HG02763 (cell line): ENCODE results near the gene PTGER4.

Source experiments
- ATAC-seq: cut with Tn5 transposase; IDR thresholded peaks from one replicate; pipeline ENCODE4 v1.9.1; 2021; ENCODE audit warnings: mild to moderate bottlenecking, moderate library complexity; ENCODE audit not compliant: unreplicated experiment

Gene PTGER4

DNA sequence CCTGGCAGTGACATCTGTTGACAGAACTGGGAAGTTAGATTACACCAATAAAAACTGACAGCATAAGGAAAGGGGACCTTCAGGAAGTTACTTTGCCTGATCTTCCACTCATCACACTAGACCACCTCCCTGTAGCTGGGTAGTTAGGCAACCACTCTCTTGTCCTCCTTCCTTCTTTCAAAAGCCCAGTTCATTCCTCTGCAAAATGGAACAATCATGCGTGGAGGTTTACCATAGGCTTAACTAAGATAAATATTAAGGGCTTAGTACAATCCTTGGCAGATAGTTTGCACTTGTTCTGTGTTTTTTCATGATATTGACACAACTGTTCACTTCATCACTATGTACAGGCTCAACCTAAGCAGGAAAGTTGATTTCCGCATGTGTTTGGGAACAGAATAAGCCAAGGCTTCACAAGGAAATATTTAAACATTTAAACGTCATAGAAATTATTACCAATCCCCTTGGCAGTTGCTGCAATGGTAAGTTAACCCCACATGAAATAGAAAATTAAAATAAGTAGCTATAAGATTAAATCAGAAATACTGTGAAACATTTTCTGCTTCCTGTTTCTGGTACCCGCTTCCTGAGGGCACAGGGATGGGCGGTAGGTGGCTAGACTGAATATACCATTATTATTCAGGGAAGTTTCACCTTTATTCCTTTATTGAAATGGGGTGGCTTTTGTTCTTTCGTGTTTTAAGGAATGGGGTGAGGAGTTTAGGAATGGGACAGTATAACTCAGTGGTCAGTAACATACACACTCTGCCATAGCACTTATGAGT is 9.9 kb upstream of the PTGER4 start:
- ATAC-seq: no peak

DNA sequence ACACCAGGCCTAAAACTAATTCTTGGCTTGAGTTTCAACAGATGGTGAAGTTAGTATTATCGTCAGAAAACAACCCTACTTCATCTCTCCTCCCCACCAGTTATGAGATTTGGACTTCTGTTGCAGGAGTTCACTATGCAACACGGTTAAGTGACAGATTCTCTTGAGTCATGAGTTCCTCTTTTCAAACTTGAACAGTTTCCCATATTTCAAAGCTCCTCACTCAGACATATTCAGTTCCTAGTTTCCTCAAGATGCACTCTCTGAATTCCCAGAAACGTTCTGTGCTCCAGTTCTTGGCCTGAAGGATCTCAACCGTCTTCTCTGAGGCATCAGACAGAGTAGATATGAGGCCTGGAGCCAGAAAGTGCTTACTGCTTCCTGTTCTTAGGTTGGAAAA is 7.3 kb upstream of the PTGER4 start:
- ATAC-seq: no peak

DNA sequence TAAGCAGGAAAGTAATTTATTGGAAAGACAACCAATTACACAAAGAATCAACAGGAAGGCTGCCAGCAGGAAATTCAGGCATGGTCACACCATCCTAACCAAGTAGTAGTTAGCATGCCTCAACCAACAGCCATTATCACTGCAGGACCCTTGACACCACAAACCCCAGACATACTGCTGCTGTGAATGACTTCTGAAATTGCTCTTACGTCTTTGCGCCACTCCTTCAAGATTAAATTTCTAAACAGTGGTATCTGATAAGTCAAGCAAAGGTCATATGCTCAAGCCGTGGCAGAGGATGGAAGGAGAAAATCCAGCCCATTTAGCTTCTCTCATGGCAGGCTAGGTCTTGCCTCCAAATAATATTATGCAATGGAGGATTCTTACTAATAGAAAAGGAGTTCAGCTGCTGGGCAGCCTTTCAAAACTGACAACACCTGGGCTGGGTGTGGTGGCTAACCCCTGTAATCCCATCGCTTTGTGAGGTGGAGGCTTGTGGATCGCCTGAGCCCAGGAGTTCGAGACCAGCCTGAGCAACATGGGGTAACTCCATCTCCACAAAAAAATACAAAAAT is 5.0 kb upstream of the PTGER4 start:
- ATAC-seq: no peak

DNA sequence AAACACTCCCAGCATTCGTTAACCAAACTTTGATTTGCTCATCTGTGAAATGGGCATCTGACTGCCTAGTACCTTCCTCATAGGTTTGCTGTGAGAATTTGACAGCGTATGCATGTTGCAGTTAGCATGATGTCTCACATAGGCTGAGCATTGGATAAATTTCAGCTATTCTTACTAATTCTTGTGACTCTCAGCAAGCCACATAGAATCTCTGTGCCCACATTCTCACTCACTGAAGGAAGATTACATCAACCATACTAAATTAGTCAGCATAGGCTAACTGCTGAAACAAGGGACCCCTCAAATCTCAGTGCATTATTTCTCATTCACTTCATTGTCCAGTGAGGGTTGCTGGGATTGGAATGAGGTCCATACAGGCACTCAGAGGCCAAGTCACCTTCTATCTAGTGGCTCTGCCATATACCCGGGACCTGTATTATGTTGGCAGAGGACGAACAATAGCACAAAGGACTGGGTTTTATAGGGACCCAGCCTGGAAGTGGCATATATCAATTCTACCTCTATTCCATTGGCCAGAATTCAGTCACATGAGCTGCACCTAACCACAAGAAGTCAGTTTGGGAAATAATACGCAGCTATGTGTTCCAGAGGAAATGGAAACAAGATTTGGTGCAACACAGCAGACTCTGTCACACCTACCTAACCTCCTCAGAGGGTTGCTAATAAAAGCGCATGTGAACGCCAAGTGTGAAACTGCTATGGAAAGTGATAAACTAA is 4.2 kb upstream of the PTGER4 start:
- no peak for ATAC-seq

DNA sequence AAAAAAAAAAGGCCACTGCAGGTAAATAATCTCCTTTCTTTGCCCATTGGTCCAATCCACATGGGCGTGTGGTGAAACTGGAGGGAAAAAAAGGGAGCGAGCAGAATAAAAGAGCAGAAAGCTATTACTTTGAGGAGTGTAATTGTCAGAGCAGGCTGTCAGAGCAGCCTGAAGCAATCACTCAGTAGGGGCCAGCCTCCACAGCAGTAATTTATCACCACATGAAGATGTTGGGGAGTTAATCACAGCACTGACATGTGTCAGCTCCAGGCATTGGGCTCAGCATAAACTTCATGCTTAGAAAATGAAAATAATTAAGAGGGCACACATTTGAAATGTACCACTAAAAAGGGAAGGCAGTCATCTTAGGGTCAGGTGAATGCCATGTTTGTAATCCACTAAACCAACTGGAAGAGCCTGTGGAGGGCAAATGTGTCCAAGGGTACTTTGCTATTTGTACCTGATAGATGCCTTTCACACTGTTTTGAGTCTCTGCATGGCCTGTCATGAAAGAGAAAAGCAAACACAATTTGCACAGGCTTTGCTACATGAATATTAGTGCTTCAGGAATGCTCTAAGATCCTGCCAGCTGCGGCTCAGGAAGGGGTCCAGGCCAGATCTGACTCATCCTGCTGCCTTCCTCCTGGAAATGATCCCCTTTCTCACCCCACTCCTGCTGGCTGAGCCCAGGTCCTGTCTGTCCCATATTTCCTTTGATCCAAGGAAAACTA is 2.9 kb upstream of the PTGER4 start:
- ATAC-seq: no peak

DNA sequence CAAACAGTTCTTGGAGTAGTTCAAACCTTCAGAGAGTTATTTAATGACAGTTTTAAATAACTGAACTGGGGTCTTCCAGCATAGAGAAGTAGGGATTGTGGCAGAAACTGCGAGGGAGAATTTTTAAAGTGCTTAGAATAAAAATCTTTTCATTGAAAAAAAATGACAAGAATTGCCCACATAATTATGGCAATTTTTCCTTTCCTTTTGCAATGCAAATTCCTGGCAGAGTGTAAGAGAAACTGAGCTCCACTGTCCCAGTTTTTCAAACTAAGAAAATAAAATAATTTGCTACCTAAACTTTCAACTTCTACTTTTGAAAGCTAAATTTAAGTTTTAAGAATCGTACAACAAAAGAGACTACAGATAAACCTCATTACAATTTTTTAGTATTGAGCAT is 2.3 kb upstream of the PTGER4 start:
- ATAC-seq: no peak

DNA sequence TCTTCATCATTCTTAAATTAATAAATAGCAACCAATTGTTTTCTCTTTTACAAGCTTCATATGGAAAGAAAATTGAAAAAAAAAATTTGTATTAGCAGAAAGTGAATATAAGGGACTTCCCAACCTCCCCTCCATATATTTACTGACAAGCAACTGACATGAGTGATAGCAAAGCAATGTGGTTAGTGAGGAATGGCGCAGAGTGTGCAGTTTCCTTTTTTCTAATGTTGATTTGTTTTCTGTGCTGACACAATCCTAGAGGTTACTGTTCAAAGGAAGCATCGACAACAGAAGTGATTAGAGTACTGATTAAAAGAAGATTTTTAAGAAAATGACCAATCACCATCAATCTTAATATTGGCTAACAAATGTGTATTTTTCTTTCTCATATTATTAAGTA is 1.7 kb upstream of the PTGER4 start:
- no peak for ATAC-seq

DNA sequence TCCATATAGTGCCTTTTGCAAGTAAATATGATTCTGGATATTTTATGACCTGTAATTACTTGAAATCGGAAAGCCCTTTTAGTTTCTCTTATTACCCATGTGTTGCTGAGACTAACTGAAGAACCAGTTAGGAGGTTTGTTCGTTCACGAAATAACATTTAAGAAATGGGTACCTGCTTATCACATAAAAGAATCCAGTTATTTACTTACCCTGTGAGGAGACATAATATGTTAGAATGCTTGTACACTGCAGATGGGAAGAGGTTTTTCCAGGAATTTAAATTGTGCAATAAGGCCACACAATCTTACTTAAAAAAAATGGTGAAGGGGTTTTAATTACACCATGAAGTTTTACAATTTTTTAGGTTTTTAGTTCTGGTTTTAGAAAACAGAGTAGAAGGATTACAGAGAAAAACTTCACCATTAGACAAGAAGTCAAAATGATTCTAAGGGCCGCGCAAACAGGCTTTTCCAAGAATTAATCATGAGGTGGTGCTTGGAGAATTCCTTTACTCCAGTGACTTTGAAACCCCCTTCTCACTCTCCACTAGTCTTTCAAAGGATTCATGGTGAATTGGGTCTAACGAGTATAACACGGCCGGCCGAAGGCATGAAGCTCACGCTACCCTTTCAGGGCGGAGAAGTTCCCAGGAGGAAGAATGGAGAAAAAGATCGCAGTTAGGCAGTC is 1.1 kb upstream of the PTGER4 start:
- no peak for ATAC-seq

DNA sequence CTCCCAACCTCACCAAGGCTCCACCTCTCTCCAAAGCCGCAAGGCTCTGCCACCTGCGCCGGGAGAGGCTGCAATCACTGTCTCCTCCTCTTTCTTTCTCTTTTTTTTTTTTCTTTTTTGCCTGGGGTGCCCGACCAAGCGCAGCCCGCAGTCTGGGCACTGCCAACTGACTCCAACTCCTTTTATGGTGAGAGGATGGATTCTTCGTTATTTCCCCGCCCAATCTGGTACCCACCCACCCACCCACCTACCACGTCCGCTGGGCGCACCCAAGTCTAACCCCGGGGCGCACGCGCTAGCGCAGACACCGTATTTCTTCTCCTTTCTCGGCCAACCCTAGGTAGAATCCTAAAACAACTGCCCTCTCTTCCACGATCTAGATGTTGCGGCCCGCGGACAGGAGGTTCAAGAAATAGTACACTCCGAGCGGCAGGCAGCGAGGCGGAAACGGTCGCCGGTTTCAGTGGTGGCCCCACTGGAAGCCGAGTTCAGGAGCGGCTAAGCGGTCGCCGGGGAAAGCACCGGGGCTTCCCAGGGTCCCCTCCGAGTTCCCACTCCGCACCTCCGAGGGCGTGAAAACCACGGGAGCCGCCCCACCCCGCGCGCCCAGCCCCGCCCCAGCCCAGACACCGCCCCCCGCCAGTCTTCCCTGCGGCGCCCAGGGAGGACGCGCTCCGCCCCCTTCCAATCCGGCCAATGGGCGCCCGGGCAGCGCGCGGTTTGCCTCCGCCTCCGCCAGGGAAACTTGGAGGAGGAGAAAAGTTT is 385 bp upstream of the PTGER4 start:
- peak; percentile 79 for ATAC-seq

DNA sequence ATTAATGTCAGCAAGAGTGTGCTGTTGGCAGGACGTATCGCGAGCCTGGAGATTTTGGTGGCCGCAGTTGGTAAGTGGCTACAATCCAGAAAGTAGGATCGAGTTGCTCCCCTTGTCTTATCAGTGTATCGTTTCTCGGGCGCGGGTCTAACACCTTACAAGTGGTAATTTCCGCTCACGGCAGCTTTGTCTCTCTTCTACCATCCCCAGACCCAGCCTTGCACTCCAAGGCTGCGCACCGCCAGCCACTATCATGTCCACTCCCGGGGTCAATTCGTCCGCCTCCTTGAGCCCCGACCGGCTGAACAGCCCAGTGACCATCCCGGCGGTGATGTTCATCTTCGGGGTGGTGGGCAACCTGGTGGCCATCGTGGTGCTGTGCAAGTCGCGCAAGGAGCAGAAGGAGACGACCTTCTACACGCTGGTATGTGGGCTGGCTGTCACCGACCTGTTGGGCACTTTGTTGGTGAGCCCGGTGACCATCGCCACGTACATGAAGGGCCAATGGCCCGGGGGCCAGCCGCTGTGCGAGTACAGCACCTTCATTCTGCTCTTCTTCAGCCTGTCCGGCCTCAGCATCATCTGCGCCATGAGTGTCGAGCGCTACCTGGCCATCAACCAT is 1.1 kb downstream of the PTGER4 start:
- ATAC-seq: no peak

DNA sequence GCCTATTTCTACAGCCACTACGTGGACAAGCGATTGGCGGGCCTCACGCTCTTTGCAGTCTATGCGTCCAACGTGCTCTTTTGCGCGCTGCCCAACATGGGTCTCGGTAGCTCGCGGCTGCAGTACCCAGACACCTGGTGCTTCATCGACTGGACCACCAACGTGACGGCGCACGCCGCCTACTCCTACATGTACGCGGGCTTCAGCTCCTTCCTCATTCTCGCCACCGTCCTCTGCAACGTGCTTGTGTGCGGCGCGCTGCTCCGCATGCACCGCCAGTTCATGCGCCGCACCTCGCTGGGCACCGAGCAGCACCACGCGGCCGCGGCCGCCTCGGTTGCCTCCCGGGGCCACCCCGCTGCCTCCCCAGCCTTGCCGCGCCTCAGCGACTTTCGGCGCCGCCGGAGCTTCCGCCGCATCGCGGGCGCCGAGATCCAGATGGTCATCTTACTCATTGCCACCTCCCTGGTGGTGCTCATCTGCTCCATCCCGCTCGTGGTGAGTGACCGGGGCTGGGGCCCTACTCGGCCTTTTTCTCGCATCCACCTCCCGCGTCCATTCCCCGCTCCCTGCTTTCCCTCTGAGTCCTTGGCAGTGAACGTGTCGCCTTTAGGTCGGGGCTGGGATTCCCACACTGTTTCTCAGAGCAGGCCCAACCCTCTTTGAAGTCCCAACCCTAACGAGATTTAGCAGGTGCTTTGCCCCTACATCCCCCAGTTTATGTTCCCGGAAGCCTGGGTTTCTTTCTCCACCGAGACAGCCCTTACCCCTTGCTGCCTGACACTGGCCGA is 1.8 kb downstream of the PTGER4 start:
- ATAC-seq: no peak

DNA sequence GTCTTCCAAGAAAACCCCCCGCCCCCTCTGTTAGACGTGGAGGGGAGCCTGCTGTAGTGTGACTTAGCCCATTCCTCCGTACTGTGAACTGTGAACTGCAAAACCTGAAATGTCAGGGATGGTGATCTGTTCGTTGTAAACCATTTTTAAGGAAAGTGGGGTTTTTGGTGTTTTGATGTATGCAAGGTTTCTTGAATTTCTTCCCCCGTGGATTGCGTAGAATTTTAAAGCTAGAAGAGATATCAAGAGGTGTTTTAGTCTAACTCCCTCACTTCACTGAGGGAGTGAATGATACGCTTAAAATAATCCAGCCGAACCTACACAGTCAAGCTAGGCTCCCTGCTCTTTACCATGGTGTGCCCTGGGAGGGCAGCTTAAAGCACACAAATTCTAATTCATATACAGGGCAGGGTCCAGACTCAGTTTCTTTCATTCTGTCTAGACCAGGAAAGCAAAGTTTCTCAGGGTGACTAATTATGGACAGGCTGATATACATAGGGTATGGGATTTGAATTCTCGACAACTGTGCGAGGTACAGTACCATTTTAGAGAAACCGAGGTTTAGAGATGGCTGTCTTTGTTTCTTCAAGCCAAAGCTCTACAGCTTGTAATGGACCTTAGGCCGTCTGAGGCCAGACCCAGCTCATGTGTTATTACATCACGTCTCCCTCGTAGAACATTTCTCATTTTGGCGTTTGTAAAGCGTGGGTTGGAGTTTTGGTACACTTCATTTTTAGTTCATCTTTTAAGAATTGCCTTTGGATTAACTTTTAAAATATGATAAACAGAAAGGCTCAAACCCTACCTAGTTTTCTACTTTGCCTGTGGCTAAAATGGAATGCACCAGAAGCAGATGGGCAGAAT is 2.7 kb downstream of the PTGER4 start:
- no peak for ATAC-seq

DNA sequence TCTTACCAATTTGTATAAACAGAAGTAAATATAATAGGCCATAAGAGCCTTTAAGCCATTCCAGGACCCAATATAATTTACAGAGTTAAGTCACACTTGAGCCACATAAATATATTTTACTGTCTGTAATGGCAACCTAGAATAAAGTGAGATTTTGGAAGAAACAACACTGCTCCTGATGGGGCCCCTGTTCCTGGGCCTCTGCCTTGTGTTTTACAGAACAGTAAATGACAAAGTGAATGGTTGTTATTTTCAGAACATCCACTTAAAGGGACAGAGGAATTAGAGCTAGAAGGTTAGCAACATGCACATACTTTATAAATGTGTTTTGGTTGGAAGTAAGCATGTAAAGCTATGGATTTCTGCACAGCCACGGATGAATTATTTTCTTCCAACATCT is 3.6 kb downstream of the PTGER4 start:
- ATAC-seq: no peak

DNA sequence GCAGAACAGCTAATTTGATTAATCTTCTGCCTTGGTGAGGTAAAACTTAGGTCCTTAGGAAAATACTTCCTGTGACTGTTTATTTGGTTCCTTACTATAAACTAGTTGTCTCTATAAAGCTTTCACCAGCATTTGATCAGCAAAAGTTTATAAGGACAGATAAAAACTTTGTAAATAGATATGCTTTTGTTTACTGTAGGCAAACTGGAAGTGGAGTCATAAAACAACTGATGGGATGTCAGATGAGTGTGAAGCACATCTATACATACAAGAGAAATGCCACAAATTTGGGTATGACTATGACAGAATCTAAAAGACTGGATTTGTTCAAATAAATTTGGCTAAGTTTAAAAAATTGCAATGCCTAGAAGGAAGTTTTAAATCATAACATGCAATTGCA is 5.5 kb downstream of the PTGER4 start:
- no peak for ATAC-seq

DNA sequence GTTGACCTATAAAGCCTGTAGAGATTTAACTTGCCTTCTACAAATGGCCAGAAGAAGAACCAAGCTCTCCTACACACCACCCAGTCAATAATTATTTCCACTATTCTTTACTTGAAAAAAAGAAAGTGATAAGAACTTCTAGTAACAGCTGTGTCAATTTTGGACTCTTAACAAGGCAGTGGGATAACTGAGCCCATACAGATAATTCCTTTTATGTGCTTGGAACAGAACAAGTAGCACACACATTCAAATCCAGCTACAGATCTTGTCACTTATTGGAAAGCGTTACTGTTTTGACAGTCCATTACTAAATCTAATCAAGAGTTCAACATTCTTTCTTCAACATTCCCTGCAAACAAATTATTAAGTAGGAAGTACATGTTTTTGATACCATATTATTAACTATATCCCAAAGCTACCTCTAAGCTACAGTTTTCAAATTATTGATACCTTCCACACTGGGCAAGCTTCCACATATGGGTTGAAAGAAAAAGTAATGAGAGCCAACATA is 6.3 kb downstream of the PTGER4 start:
- no peak for ATAC-seq

DNA sequence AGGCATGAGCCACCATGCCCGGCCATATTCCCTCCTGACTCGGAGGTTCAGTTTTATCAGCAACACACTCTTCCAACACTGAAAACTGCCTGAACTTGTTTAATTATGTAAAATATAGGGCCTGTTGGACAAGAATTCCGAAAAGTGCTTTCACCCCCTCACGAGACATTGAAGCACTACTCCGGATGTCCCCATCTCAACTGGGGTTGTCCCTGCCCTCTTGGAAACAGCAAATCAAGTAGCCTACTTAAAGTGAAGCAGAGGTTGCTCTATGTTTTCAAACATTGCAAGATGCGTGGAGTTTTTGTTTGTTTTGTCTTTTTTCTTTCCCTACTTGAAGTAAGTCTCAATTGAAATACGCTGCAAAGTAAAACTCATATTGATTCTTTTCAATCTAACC is 7.6 kb downstream of the PTGER4 start:
- ATAC-seq: no peak

DNA sequence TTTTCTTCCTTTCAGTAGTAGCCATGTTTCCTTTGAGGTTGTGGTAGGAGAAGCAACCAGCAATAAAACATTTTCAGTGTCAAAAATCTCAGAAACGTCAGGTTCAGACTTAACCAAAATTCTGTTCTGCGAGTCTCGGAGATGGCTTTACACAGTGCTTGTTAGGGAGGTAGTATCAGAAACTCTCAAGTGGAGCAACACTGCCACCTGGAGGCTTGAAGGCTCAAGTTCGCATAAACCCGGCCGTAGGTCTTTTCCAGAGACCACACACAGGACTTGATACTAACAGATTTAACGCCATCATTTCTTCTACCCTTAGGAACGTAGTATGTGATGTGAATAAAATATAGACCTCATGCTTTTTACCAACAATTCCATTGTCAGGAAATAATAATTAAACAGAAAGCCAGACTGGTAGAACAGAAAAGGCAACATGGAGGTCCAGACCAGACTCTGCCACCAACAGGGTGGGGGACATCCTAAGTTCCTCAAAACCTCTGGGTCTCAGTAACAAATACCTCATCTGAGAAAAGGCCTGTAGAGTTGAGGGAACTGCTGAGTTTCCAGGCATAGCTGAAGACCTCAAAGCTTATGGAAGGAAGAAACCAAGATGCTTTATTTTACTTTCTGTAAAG is 8.5 kb downstream of the PTGER4 start:
- ATAC-seq: peak; percentile 86
